H9 (cell line): ENCODE measurements around the gene HDAC5. TPM values are rescaled to one million over a fixed set of nuclear protein-coding genes. Genes with fewer than 3 reads are reported as not detected.

Source experiments
- DNase-seq: peaks from one replicate; pipeline ENCODE4 v3.0.0-alpha.2; 2017
- H2AFZ ChIP-seq: one replicate; pipeline ENCODE4 v1.6.1; 2013; ENCODE audit warnings: mild to moderate bottlenecking, low read length, control low read depth, moderate library complexity
- H2AK5ac ChIP-seq: 2 replicates; pipeline ENCODE4 v1.6.1; 2013; ENCODE audit warnings: low read length, control low read depth, mixed read lengths; ENCODE audit not compliant: insufficient read length
- H2BK120ac ChIP-seq: one replicate; pipeline ENCODE4 v1.6.1; 2013; ENCODE audit warnings: low read depth, mild to moderate bottlenecking, low read length, control low read depth, inconsistent platforms; ENCODE audit not compliant: poor library complexity, severe bottlenecking
- H2BK12ac ChIP-seq: 2 replicates; pipeline ENCODE4 v1.6.1; 2013; ENCODE audit warnings: low read length, control low read depth, mixed read lengths, low read depth; ENCODE audit not compliant: insufficient read length
- H2BK15ac ChIP-seq: 2 replicates; pipeline ENCODE4 v1.6.1; 2013; ENCODE audit warnings: low read depth, low read length, control low read depth
- H2BK20ac ChIP-seq: one replicate; pipeline ENCODE4 v1.6.1; 2013; ENCODE audit warnings: low read depth, mild to moderate bottlenecking, low read length, control low read depth, inconsistent platforms; ENCODE audit not compliant: poor library complexity, severe bottlenecking
- H2BK5ac ChIP-seq: 2 replicates; pipeline ENCODE4 v1.6.1; 2013; ENCODE audit warnings: low read length, control low read depth, mixed read lengths; ENCODE audit not compliant: insufficient read length
- H3K14ac ChIP-seq: 2 replicates; pipeline ENCODE4 v1.6.1; 2013; ENCODE audit warnings: low read length, control low read depth; ENCODE audit not compliant: insufficient read depth
- H3K18ac ChIP-seq: 2 replicates; pipeline ENCODE4 v1.6.1; 2013; ENCODE audit warnings: low read depth, mild to moderate bottlenecking, mixed read lengths, low read length, control low read depth; ENCODE audit not compliant: insufficient read length
- H3K23ac ChIP-seq: 2 replicates; pipeline ENCODE4 v1.6.1; 2013; ENCODE audit warnings: low read length, control low read depth, mixed read lengths, low read depth; ENCODE audit not compliant: insufficient read length
- H3K23me2 ChIP-seq: 2 replicates; pipeline ENCODE4 v1.6.1; 2013; ENCODE audit warnings: low read depth, mild to moderate bottlenecking, mixed read lengths, low read length, control low read depth; ENCODE audit not compliant: insufficient read length, poor library complexity, severe bottlenecking
- H3K27ac ChIP-seq: 2 replicates; pipeline ENCODE4 v1.5.1; 2013; ENCODE audit warnings: low read length, control low read depth, mixed read lengths, low read depth; ENCODE audit not compliant: insufficient read length
- H3K27me3 ChIP-seq: 2 replicates; pipeline ENCODE4 v1.6.1; 2013; ENCODE audit warnings: low read length, control low read depth, inconsistent platforms; ENCODE audit not compliant: insufficient read depth
- H3K4ac ChIP-seq: 2 replicates; pipeline ENCODE4 v1.6.1; 2013; ENCODE audit warnings: low read depth, mild to moderate bottlenecking, control low read depth, inconsistent platforms, low read length, moderate library complexity
- H3K4me1 ChIP-seq: 2 replicates; pipeline ENCODE4 v1.6.1; 2013; ENCODE audit warnings: low read length, control low read depth, inconsistent platforms; ENCODE audit not compliant: insufficient read depth
- H3K4me2 ChIP-seq: 2 replicates; pipeline ENCODE4 v1.6.1; 2013; ENCODE audit warnings: low read length, control low read depth, mixed read lengths; ENCODE audit not compliant: insufficient read length, insufficient read depth
- H3K56ac ChIP-seq: 2 replicates; pipeline ENCODE4 v1.6.1; 2013; ENCODE audit warnings: low read depth, mild to moderate bottlenecking, mixed read lengths, low read length, control low read depth; ENCODE audit not compliant: insufficient read length
- H3K79me1 ChIP-seq: 2 replicates; pipeline ENCODE4 v1.6.1; 2013; ENCODE audit warnings: low read depth, mild to moderate bottlenecking, moderate library complexity, low read length, control low read depth, inconsistent platforms; ENCODE audit not compliant: insufficient read depth, poor library complexity, severe bottlenecking
- H3K79me2 ChIP-seq: 2 replicates; pipeline ENCODE4 v1.6.1; 2013; ENCODE audit warnings: low read length, control low read depth, inconsistent platforms; ENCODE audit not compliant: insufficient read depth
- H3K9ac ChIP-seq: 2 replicates; pipeline ENCODE4 v1.6.1; 2013; ENCODE audit warnings: low read length, control low read depth, mixed read lengths; ENCODE audit not compliant: insufficient read length; ENCODE audit errors: extremely low read depth
- H3K9me3 ChIP-seq: one replicate; pipeline ENCODE4 v1.6.1; 2013; ENCODE audit warnings: low read depth, low read length, inconsistent platforms; ENCODE audit not compliant: control insufficient read depth
- H3T11ph ChIP-seq: one replicate; pipeline ENCODE4 v1.6.1; 2013; ENCODE audit warnings: mild to moderate bottlenecking, low read length, control low read depth, inconsistent platforms
- H4K20me1 ChIP-seq: one replicate; pipeline ENCODE4 v1.6.1; 2013; ENCODE audit not compliant: control insufficient read depth, insufficient read length, insufficient read depth
- H4K5ac ChIP-seq: 2 replicates; pipeline ENCODE4 v1.6.1; 2013; ENCODE audit warnings: low read depth, mild to moderate bottlenecking, mixed read lengths, low read length, control low read depth; ENCODE audit not compliant: insufficient read length
- H4K8ac ChIP-seq: replicated peaks from 2 replicates; pipeline ENCODE4 v1.6.1; 2013; ENCODE audit warnings: low read length, control low read depth, mixed read lengths, low read depth; ENCODE audit not compliant: insufficient read length
- H4K91ac ChIP-seq: 2 replicates; pipeline ENCODE4 v1.6.1; 2013; ENCODE audit warnings: low read depth, mild to moderate bottlenecking, moderate library complexity, mixed read lengths, low read length, control low read depth; ENCODE audit not compliant: insufficient read length
- H3K27ac Mint-ChIP-seq, 3 experiments: 2 replicates in 2 of 3; 3 replicates in 1 of 3; pipeline ENCODE4 v1.8.0; 2020 to 2021; ENCODE audit warnings: mixed read lengths in 3 of 3, mild to moderate bottlenecking in 1 of 3, moderate library complexity in 1 of 3
- H3K27me3 Mint-ChIP-seq: 2 replicates; pipeline ENCODE4 v1.8.0; 2021; ENCODE audit warnings: low read depth, mild to moderate bottlenecking, moderate library complexity, mixed read lengths
- H3K36me3 Mint-ChIP-seq, 3 experiments: 2 replicates in 2 of 3; 3 replicates in 1 of 3; pipeline ENCODE4 v1.8.0; 2020 to 2021; ENCODE audit warnings: low read depth in 3 of 3, mixed read lengths in 3 of 3; ENCODE audit not compliant: insufficient read depth in 1 of 3
- H3K4me1 Mint-ChIP-seq, 2 experiments: 2 replicates each; pipeline ENCODE4 v1.8.0; 2020; ENCODE audit warnings: mixed read lengths in 2 of 2
- H3K4me3 Mint-ChIP-seq, 2 experiments: 2 replicates in 1 of 2; 3 replicates in 1 of 2; pipeline ENCODE4 v1.8.0; 2020 to 2021; ENCODE audit warnings: mild to moderate bottlenecking in 2 of 2, mixed read lengths in 2 of 2, moderate library complexity in 1 of 2
- H3K9me3 Mint-ChIP-seq, 2 experiments: 2 replicates in 1 of 2; 3 replicates in 1 of 2; pipeline ENCODE4 v1.8.0; 2020; ENCODE audit warnings: mild to moderate bottlenecking in 2 of 2, mixed read lengths in 2 of 2, moderate library complexity in 1 of 2
- CTCF ChIP-seq: fragments of 200-600 bp; sonication (generic); conservative IDR thresholded peaks from 3 replicates; pipeline ENCODE4 v1.8.0; 2021; ENCODE audit warnings: antibody characterized with exemption, mild to moderate bottlenecking
- WGBS: extraction: QIAGEN DNeasy Blood & Tissue Kit; methylation state at CpG from one replicate; pipeline ENCODE4 v1.1.7; 2013; ENCODE audit warnings: missing lambda C conversion rate, low lambda C conversion rate, mixed read lengths; ENCODE audit not compliant: insufficient read length; ENCODE audit errors: extremely low coverage; 5-methylcytosine and 5-hydroxymethylcytosine counted together
- total RNA-seq: library from RNA; stranded (reverse); gene quantifications from 2 replicates; pipeline ENCODE4 v1.2.1, GENCODE V29; 2021

The HDAC5 gene
- total RNA-seq, 1 experiment from 2014 or later: 39.5 TPM

- Histone ChIP-seq H3K23me2 (no peaks in the 10 kb centered on the region), H2BK20ac (no peak overlapping the region), H2AK5ac (no peak overlapping the region), H3K18ac (no peak overlapping the region), H2BK5ac (no peak overlapping the region), H4K8ac (no peak overlapping the region), H3K27me3 (no peaks in the 10 kb centered on the region), H3K4me1 (peaks cover 12% of the 10 kb centered on the region; the same call in 1 of the 2 replicates), H4K20me1 (no peaks in the 10 kb centered on the region), H3K4me2 (no peak overlapping the region), H2AFZ (no peak overlapping the region), H2BK15ac (no peak overlapping the region), H4K91ac (no peak overlapping the region), H2BK120ac (no peak overlapping the region), H3K23ac (no peak overlapping the region), H3K27ac (no peak overlapping the region), H3K79me2 (no peaks in the 10 kb centered on the region), H4K5ac (no peak overlapping the region), H3K4ac (no peak overlapping the region; the same call in 1 of the 2 replicates), H3K9me3 (no peaks in the 10 kb centered on the region), H3K56ac (no peak overlapping the region), H2BK12ac (no peak overlapping the region), H3T11ph (no peak overlapping the region), H3K14ac (no peak overlapping the region), H3K79me1 (no peaks in the 10 kb centered on the region), H3K9ac (no peak overlapping the region)
- H3K4me3 Mint-ChIP-seq: no peak overlapping the region; a peak in 1 of 5 replicates
- no CpG with 5 or more reads among the region's 9 CpGs for WGBS
- peaks cover 2 to 25% (median 6%) of the 10 kb centered on the region in 3 experiments; a peak in 5 of 7 replicates for H3K36me3 Mint-ChIP-seq
- peaks cover 33 to 58% of the 10 kb centered on the region in 2 experiments for H3K4me1 Mint-ChIP-seq
- no peak overlapping the region for H3K27ac Mint-ChIP-seq
- no peaks in the 10 kb centered on the region for H3K27me3 Mint-ChIP-seq
- TF ChIP-seq CTCF: no peak
- no peaks in the 10 kb centered on the region for H3K9me3 Mint-ChIP-seq
- no peak for DNase-seq
These were observed 9.3 kb downstream of the HDAC5 start for GRCh38 chr17:44113868-44114840.
